ENCODE results near the gene AKIRIN2. TPM values are rescaled to one million over a fixed set of nuclear protein-coding genes. Genes with fewer than 3 reads are reported as not detected.

AKIRIN2 gene
- total RNA-seq, 2 donors from 2014 or later: 30.2 to 48.3 TPM

DNA sequence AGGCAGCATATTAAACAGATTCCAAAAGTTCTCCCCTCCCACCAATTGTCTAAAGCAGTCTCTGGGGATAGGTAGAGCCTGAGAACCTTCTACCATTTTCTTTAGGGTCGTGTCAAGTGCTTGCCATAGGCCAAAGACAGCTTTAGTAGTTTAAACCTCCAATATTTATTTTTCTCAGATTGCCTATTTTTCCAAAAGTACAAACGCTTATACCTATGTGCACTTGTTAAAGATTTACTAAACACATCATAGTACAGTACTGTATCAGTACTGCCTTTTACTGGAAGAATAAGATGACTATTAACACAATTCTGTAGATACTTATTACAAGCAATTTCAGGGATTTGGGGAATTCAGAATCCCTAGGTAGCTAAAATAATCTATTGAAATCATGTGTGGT, 29.4 kb downstream of the AKIRIN2 start:
- no peak for DNase-seq

DNA sequence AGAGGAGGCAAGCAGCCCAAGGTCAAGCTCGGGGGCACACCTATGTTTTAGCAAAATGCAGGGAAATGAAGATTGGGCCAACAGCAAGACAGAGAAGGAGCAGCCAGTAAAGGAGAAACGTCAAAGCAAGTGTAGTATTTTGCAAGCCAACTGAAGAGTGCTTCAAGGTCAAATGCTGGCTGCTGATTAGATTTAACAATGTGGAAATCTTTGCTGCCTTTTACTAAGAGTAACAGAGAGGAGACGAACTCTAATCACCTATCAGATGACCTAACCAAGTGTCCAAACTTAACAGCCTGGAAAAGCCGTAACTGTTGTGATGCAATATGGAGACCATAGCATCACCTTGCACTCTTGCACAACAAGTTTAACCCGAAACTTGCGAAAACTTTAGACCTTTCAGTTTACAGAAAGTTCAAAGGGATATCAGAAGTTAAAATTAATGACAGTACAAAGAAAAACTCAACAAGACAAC, 30.4 kb downstream of the AKIRIN2 start:
- Histone ChIP-seq H3K9ac (ENCODE audit: low read depth in 2 of 2, low read length in 2 of 2) (no peak overlapping the region), H3K27me3 (no peaks in the 10 kb centered on the region), H3K27ac (no peak overlapping the region), H3K9me3 (no peaks in the 10 kb centered on the region), H3K4me1 (no peaks in the 10 kb centered on the region), H3K36me3 (peaks cover 6% of the 10 kb centered on the region), H3K4me3 (no peak overlapping the region)
- intact Hi-C loops (cut with DNase I): no loop called here
- no peak for TF ChIP-seq CTCF (IDR thresholded peaks at IDR 0.05)
- DNase-seq: no peak

More for the DNA sequence above, 29.4 kb downstream of the AKIRIN2 start:
- peaks cover 6% of the 10 kb centered on the region for H3K36me3 ChIP-seq
- no peak overlapping the region for H3K9ac ChIP-seq (ENCODE audit: low read depth in 2 of 2, low read length in 2 of 2)
- TF ChIP-seq CTCF (IDR thresholded peaks at IDR 0.05): no peak
- no peaks in the 10 kb centered on the region for H3K4me1 ChIP-seq
- H3K27me3 ChIP-seq: no peaks in the 10 kb centered on the region
- no peaks in the 10 kb centered on the region for H3K9me3 ChIP-seq
- intact Hi-C loops (cut with DNase I): no loop called here
- H3K27ac ChIP-seq: no peak overlapping the region
- H3K4me3 ChIP-seq: no peak overlapping the region

- H3K4me3 ChIP-seq: no peak overlapping the region
- no peaks in the 10 kb centered on the region for H3K27me3 ChIP-seq
- no peaks in the 10 kb centered on the region for H3K4me1 ChIP-seq
- no peaks in the 10 kb centered on the region for H3K9me3 ChIP-seq
- TF ChIP-seq CTCF (IDR thresholded peaks at IDR 0.05): no peak
- H3K36me3 ChIP-seq: peaks cover 6% of the 10 kb centered on the region
- H3K9ac ChIP-seq (ENCODE audit: low read depth in 2 of 2, low read length in 2 of 2): no peak overlapping the region
- no peak for DNase-seq
- H3K27ac ChIP-seq: no peak overlapping the region
- intact Hi-C loops (cut with DNase I): no loop called here
Measured at GRCh38 chr6:87670707-87671106, 31.3 kb downstream of the AKIRIN2 start.

- no peaks in the 10 kb centered on the region for H3K36me3 ChIP-seq
- no peak for TF ChIP-seq CTCF (IDR thresholded peaks at IDR 0.05)
- no peaks in the 10 kb centered on the region for H3K27me3 ChIP-seq
Measured at GRCh38 chr6:87669051-87669450, 33.0 kb downstream of the AKIRIN2 start.

DNA sequence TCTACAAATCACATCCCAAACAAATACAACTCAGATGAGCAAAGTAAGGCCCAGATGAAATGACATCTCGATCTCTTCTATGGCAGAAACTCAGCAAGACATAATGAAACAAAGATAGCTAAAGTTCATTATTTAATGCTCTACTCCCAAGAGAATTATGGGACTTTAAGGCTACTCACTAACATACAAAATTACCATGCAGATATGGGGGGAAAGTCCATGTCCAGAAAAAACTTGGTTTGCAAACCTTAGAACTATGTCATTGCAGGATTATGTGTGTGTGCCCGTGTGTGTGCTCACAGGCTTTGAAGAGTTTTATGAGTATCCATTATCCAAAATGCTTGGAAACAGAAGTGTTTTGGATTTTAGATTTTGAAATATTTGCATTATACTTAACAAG, 34.0 kb downstream of the AKIRIN2 start:
- Histone ChIP-seq H3K27me3 (no peaks in the 10 kb centered on the region), H3K9ac (ENCODE audit: low read depth in 2 of 2, low read length in 2 of 2) (no peak overlapping the region), H3K9me3 (no peaks in the 10 kb centered on the region), H3K36me3 (no peaks in the 10 kb centered on the region), H3K4me3 (no peak overlapping the region), H3K27ac (no peak overlapping the region), H3K4me1 (no peaks in the 10 kb centered on the region)
- TF ChIP-seq CTCF (IDR thresholded peaks at IDR 0.05): no peak
- DNase-seq: no peak
- intact Hi-C loops (cut with DNase I): no loop called here

More at GRCh38 chr6:87669051-87669450, 33.0 kb downstream of the AKIRIN2 start:
- intact Hi-C loops (cut with DNase I): no loop called here
- H3K27ac ChIP-seq: no peak overlapping the region
- no peaks in the 10 kb centered on the region for H3K4me1 ChIP-seq
- no peak overlapping the region for H3K9ac ChIP-seq (ENCODE audit: low read depth in 2 of 2, low read length in 2 of 2)
- no peak overlapping the region for H3K4me3 ChIP-seq
- H3K9me3 ChIP-seq: no peaks in the 10 kb centered on the region
- no peak for DNase-seq
